ENCODE measurements around the gene PCNX2.
A peak's percentile ranks its signal among the peaks of the same experiment; 100 is the strongest.

The PCNX2 gene

DNA sequence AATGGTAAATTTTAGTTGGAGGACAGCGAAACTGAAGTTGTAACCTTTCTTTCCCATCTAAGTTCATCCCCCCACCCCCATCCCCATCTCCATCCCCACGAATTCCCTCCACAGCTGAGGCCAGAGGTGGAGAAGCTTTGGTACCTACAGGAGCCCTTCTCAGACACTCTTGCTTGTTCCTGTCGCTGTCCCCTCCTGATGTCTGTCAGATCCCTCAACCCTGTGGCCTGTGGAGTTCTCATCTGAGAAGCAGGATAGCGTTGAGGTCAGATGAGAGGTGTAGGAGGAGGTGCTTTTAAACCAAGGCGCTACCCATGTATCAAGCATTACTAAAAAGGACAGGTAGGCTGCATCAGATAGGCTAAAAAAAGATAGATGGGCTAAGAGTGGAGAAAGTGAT, 344.3 kb downstream of the PCNX2 start:
- DNase-seq, result no peak

DNA sequence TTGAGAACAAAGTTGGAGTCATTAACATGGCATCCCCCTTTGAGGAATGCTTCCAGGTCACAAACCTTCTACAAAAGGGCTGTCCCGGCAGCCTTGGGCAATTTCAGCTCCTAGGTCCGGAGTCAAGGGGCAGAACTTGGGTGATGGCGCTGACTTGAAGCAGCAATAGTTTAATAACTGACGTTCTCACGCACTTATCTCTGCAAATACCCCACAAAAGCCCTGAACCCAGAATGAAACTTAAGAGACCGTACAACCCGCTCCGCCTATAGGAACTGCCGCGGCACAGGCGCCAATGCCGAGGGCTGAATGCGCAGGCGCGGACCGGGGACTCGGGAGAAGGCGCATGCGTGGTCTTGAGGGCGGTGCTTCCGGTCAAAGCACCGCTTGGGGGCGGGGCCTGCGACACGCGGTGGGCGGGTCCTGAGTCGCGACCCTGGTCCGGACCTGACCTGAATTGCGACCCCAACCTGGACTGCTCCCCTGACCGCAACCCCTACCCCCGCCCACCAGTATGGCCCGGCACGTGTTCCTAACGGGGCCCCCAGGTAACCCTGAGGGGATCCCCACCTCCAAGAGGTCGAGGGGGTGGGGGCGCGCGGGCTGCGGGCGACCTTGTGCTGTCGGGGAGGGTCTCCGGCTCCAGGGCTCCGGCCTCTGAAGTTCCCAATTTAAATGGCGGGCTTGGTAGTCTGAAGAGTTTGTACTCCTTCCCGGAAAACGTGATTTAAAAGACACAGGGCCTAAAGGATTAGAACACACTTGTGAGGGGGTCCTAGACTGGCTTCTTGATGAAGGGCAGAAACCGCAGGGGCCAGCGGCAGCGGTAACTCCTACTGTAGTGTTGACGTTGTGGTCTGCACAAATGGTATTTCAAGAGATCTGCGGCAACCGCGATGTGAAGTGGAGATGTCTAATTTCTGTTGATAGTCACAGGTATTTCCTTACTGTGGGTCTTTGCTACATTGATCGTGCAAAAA, 345.0 kb downstream of the PCNX2 start, which contains the start of gene NTPCR:
Gene NTPCR (plus strand): TSS at position 415 of the 980 bp plus-strand sequence. CDS start 100 bp downstream, at position 515.
- DNase-seq, result peak; percentile 92

DNA sequence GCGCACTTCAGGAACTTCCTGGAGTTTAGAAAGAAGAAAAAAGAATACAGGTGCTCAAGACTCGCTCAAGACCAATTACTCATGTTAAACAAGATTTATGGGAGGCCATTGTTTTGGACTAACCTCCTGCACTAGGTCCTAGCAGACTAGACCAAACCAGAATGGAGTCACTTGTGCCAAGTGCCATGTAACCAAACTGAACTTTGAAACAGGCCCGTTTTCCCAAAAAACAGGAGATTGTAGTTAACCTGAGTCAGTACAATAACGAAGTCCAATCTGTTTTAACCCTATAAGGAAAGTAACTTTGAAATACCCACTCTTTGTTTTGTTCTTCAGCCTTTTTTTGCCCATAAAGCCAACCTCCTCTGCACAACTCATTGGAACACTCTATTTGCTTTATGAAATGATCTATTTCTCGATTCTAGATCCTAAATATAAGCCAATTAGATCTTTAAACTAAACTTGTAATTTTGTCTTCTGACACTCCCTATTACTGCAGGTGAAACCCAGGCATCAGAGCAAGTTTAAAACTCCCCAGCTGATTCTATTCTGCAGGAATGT, 345.8 kb downstream of the PCNX2 start:
- no peak for DNase-seq

DNA sequence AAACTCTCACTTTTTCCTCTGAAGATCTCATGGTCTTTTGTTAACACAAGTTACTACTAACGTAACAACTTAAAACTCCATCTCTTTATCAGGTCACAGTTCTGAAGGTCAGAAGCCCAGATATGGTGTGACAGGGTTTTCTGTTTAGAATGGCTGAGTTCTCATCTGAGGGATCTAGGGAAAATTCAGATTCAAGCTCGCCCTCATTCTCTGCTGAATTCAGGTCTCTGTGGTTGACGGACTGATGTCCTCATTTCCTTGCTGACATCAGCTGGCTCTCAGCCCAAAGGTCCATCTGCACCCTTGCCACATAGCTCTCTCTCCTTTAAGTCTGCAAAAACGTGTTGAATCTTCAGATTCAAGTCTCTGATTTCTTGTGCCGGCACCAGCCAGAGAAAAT, 351.2 kb downstream of the PCNX2 start:
- DNase-seq, result no peak

DNA sequence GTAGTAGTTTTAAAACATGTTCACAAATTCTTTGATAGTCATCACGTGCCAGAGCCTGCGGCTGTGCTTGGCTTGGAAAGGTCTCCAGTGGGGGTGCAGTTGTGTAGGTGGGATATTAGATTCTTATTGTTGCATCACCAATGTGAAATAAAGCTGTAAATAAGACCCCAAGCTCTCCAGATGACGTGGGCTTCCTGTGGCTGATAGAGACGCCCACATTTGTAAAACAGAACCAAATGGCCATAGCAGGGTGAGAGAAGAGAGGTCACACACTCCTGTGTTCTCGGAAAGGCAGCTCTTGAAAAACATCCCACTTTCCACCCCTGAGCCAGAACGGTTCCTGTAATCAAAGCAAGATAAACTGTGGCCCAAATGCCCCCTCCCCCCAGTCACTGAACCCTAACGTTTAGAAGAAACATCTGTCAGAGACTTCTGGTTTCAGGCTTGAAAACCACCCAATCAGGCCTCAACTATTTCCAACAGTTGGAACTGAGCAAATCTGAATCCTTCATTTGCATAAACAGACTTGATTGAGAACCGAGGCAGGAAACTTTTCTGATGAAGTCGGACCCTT, 351.8 kb downstream of the PCNX2 start:
- DNase-seq, result no peak

DNA sequence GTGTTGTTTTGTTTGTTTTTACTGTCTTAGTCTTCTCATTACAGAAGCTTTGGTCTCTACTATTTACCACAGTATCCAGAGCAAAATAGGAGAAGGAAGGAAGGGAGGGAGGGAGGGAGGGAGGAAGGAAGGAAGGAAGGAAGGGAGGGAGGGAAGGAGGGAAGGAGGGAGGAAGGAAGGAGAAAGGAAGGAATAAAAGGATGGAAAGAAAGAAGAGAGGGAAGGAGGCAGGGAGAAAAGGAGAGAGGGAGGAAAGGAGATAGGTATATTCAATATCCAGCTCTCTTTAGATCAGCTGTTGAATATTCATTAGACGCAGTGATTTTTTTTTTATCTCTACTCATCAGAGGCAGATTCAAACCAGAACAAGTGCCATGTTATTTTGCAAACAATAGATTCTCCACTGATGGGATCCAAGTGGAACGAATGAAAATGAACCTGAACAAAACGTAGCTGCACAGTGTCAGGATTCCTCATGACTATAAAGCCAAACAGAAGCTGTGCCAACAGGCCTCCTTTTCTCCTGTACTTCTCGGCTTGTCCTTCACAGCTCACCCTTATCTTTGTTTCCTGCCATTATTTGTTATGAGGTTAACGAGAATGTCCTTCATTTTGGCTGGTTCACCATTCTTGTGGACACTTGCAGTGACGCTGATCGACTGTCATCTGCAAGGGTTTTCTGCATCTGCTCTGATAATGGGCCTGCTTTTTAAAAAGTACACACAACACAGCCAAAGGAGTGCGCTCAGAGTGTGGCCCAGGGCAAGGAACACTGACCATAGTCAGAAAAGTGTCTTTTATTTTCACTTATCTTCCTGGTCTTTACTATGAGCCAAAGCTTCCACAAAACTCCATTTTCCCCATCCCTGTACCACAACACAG, 352.9 kb downstream of the PCNX2 start:
- DNase-seq, result no peak

DNA sequence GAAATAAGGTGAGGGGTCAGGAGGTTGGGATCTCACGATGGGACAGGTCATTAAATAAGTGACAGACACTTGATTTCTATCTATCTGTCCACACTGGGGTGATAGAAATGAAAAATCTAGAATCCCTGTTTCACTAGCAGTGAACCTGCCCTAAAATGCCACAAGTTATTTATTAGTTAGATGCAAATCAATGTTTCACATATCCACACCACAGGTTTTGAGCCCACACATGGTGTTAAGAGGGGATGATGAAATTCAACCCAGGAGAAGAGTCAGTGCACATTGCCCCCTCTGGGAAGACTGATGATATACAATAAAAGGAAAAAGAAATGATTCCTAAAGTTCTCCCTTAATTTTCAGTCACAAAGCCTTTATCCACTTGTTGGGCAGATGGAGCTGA, 355.3 kb downstream of the PCNX2 start:
- DNase-seq, result no peak

DNA sequence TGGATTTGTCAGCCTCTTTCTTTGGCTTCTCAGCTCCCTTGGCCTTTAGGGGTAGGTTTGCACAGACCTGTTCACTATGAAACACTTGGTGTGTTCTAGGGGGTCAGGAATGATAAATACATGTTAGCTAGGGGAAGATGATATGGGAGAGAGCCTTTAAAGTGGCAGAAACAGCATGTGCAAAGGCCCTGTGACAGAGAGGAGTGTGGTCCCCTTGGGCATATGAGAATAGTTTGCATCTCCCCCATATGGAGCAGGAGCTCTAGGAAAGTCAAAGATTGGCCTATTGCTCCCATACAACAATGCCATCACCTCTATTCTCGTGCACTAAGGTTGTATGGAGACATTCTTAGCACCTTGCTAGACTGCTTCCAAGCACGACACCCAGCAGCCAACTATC, 355.8 kb downstream of the PCNX2 start:
- DNase-seq, result no peak

DNA sequence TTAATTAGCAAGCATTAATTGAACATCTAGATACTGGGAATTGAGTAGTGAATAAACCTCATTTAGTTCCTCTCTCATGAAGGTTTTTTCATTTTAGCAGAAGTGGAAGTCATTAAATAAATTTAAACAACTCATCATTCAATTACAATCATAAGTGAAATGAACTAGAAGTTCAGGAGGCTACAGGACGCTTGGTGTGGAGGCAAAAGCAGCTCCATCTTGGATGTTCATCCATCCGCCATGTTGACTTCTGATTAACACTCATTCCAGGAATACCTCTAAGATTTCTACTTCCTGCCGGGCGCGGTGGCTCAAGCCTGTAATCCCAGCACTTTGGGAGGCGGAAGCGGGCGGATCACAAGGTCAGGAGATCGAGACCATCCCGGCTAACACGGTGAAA, 356.6 kb downstream of the PCNX2 start:
- no peak for DNase-seq

DNA sequence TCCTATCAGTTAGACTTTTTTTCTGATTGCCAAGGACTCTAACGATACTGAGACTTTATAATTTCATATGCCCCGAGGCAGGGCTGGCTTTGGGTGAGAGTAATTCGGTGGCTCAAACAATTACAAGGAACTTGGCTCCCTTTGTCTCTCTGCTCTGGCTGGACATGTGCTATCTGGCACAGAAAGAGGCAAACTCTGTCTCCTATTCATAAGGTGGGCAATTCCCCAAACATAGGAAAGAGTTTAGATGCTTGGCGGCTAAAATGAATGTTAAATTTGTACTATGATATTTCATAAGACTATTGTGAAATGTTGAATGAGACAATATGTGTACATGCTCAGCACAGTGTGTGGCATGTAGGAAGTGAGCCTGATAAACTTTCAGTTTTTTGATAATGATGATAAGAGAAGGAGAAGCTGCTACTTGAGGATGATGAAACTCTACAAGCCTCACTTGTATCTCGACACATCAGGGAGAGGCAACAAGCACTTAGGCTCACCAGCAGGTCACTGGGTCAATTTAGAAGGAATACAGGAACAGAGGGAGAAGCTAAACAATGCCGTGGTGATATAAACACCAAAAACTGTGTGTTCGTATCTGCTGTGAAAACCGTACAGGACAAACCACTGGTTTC, 357.7 kb downstream of the PCNX2 start:
- DNase-seq, result no peak

DNA sequence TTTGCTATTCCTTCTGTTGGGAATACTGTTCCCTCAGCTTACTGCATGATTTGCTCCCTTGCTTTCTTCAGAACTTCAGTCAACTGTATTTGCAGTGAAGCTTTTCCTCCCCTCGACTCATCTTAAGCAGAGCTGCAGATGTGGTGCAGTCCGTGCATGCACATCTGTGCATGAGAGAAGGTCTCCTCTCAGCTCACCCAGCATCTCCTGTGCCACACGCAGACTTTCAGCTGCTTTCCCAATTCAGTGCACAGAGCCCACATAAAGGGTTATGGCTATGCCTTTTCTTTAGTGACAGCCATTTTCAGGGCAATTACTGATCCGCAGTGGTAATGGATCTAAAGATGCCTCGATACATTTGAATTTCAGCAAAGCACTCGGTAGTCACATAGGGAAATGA, 358.6 kb downstream of the PCNX2 start:
- DNase-seq, result no peak

All from CD4-positive, alpha-beta T cell treated with Interleukin-15 for 1 hour (primary cell).